Stimulated activated CD4-positive, alpha-beta T cell treated with anti-CD3 and anti-CD28 coated beads, TNF-alpha, amount 100 ng/mL, for 24 hours (primary cell): ENCODE measurements around the gene PTGDS.

Experiments used
- DNase-seq, 3 experiments: peaks; one replicate each; pipeline ENCODE4 v3.0.0-alpha.2; 2020; ENCODE audit warnings: low read depth in 3 of 3

The PTGDS gene

GRCh38 chr9:136945333-136946227 lies 31.7 kb upstream of the PTGDS start:
- DNase-seq, result no peak

GRCh38 chr9:136946228-136947027 lies 30.9 kb upstream of the PTGDS start:
- DNase-seq, result no peak

DNA sequence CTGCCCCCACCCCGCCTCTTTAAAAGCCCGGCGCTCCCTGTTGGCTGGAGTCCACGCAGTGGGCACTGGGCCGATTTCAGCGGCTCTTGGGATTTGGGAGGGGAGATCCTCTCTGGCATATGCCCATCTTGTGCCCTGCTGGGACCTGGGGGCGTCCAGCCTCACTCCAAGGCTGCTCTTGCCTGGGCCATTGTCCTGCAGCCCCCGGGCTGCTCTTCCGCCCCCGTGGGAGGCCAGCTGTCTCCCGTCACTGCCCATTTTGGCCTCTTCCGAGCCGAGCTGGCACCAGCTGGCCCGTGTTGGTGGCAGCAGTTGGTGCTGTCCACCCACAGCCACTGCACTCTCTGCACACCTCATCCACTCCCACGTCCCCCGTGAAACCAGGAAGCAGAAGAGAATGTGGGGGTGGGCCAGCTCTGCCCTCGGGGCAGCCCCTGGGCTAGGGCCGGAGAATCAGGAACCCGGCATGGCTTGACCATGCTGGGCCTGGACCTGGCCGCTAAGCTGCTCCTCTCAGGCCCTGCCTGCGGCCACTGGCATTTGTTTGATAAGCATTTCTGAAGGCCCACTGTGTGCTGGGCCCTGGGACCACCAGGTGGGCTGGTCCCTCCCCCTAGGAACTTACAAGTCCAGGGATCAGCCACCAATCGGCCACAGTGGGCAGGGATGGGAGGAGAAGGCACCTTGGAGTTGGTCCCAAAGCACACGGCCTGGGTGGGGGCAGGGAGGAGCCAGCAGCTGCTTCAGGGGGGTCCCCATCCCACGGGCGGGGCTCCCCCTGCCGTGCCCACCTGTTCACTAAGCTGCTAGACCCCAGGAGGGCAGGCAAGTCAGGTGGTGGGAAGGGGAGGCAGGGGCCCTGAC lies 30.0 kb upstream of the PTGDS start:
- no peak for DNase-seq

DNA sequence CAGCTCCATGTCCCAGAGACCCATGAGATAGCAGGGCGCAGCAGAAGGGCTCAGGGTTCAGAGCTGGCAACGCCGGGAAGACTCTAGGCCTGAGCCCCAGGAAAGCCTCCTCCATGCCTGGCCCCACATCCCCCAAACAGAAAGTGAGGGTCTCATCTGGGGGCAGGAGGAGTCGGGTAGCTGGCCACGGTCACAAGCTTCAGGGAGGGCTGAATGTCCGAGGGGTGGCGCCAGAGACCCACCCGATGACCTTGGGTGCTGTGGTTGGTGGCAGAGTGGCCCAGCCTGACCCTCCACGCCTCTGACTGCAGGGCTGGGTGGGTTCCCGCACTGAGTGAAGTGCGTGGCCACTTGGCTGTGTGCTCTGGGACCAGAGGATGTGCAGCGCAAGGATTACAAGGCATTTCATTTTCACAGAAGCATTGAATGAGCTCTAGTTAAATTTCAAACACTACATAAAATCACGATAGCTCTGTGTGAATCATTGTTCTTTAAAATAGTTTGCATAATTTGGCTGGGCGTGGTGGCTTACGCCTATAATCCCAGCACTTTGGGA lies 29.3 kb upstream of the PTGDS start:
- no peak for DNase-seq

DNA sequence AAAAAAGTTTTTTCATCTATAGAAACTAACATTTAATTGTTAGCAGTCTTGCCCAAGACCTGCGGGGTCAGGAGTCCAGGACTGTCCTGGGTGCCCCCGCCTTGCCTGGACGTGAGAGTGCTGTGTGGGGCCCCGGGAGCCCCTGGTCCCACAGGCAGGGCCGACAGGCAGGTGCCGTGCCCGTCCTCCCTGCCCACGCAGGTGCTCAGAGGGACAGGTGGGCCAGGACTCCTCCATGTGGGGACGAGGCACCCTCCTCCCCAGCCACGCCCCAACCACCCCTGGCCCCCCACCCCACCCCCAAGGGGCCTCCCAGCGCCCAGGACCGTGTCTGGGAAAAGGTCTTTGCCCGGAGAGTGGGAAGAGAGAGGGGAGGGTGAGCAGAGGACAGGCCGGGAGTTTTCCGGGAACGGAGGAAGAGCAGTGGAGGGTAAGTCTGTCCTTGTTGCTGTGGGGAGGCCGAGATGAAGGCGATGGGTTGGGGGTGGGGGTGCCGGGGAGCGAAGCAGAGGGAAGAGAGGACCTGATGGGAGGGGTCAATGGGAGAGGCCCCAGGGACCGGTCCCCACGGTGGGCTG lies 28.0 kb upstream of the PTGDS start:
- no peak for DNase-seq

DNA sequence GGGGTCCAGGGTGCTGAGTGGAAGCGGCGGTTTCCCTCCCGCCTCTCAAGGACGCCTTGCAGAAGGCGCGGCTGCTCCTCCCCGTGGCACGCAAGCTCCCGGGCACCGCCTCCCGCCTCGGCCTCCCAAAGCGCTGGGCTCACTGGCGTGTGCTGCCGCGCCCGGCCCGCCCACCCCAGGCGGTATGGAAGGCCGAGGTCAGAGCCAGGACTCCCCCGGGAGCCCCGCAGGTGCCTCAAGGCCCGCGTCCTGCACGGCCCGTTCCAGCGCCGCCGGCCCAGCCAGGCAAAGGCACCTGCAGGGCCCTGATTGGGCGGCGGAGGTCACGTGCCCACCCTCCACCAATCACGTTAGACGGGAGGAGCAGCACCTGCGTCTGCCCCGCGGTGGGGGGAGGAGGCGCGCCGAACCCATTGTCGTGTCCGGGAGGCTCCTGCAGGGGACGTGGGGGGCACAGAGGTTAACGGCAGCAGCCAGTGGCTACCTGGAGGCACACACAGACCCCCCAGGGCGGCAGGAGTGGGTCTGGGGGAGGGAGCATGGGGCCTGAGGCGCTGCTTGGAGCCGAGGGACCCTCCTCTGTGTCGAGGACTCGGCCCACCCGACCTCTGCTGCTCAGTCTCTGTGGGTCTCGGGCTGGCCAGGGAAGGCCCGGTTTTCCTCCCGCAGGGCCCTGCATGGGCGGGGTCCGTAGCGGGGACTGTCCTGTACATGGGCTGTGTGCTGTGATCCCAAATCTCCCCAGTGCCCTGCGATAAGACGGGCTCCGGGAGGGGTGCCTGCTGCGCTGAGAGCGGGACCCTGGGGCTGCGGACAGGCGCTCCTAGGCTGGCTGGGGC lies 27.3 kb upstream of the PTGDS start:
- peak; percentile 86 to 98 (median 90) for DNase-seq

GRCh38 chr9:136950656-136951276 lies 26.5 kb upstream of the PTGDS start:
- DNase-seq, result no peak

- DNase-seq, result no peak
These were observed 25.6 kb upstream of the PTGDS start, which contains the start of gene LCN12 for GRCh38 chr9:136951541-136952320. LCN12 (plus strand) TSS chr9:136952273; CDS start chr9:136952328, 55 bp downstream.

- no peak for DNase-seq
These were observed 24.9 kb upstream of the PTGDS start for GRCh38 chr9:136952321-136952850.

DNA sequence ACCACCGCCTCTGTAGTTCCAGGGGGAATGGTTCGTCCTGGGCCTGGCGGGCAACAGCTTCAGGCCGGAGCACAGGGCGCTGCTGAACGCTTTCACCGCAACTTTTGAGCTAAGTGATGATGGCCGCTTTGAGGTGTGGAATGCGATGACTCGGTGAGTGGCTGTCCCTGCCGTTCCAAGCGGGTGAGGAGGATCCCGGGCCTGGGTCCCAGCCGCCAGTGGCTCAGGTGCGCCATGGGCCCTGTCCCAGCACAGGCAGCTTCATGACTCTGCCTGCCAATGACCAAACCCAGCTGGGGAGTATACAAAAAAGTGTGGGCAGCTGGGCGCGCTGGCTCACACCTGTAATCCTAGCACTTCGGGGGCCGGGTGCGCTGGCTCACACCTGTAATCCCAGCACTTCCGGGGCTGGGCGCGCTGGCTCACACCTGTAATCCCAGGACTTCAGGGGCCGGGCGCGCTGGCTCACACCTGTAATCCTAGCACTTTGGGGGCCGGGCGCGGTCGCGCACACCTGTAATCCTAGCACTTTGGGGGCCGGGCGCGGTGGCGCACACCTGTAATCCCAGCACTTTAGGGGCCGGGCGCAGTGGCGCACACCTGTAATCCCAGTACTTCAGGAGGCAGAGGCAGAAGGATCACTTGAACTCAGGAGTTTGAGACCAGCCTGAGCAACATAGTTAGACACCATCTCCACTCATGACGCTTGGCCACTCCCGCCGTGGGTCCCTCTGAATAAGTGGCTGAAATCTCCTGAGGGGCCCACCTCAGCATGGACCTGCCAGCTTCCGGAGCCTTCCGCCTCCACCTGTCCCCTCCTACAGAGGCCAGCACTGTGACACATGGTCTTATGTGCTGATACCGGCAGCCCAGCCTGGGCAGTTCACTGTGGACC lies 24.2 kb upstream of the PTGDS start:
- no peak for DNase-seq

- DNase-seq, result no peak
These were observed 23.5 kb upstream of the PTGDS start for GRCh38 chr9:136953771-136954269.

DNA sequence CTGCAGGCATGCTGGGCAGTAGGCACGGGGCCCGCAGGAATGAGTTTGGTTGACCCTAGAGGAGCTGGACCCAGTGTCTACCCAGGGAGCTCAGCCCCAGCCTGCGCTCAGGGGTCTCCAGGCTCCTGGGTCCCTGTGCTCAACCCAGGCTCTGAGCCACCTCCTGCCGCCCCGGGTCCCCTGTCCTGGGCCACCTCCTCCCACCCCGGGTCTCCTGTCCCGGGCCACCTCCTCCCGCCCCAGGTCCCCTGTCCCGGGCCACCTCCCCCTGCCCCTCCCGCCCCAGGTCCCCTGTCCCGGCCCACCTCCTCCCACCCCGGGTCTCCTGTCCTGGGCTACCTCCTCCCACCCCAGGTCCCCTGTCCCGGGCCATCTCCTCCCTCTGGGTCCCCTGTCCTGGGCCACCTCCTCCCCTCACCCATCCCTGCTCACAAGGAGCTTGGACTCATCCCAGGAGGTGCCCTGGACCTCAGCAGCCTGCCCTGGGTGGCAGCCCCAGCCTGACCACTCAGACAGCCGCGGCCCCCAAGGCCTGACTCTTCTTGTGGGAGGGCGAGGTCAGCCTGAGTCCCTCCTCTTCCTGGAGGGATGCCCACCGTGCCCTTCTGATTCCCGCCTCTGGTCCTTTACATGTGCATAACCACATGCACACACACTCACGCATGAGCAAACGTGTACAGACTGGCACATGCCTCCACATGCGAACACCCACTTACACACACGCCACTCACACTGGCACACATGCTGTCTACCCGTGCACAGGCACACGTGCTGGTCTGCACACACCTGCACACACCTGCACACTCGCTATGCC lies 22.8 kb upstream of the PTGDS start:
- no peak for DNase-seq

DNA sequence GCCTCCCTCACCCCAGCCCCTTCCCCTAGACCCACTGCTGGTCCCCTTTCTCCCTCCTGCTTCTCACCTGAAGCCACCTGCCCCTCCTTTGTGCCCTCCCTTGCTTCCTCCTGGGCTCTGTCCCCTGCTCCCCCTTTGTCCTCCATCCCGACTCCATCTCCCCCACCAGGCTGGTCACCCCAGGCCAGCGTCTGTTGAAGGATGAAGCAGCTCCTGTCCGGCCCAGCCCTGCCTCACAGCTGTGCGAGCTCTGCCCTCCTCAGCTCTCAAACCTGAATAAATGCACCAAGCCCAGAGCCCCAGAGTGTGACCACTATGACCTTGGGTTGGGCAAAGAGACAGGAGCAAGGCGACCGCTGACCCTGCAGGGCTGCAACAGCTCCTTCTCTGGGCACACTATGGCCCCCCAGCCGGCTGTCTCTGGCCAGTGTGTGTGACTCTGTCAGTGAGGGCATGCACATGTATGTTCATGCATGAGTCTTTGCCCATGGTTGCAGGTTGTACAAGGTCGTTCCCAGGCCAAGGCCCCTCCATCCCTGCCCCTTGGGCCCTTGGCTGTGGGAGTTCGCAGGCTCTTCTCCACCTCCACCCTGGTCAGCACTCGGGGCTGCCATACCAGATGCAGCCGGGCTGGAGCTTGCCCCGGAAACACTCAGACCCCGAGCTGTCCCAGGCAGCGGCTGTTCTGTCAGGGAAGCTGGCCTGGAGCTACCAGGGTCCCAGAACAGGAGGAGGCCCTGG lies 21.9 kb upstream of the PTGDS start:
- DNase-seq, result no peak

- no peak for DNase-seq
These were observed 21.4 kb upstream of the PTGDS start for GRCh38 chr9:136955943-136956335.

DNA sequence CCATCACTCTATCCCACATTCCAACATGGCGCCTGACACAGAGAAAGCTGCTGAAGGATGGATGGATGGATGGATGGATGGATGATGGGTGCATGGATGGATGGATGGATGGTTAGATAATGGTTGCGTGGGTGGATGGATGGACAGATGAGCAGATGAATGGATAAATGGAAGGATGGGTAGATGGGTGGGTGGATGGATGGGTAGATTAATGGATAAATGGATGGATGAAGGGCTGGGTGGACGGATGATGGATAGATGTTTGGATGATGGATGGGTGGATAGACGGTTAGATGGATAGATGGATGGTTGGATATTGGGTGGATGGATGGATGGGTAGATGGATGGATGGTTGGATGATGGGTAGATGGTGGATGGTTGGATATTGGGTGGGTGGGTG lies 20.7 kb upstream of the PTGDS start:
- DNase-seq, result no peak

- DNase-seq, result no peak
These were observed 19.8 kb upstream of the PTGDS start for GRCh38 chr9:136957461-136957860.
